Measurements from ENCODE around the gene ADSL. TPM values are rescaled to one million over a fixed set of nuclear protein-coding genes. Genes with fewer than 3 reads are reported as not detected.

Gene ADSL
- polyA plus RNA-seq, 1 of the 3 experiments (the other 2 are of a cell fraction): 79.7 TPM

DNA sequence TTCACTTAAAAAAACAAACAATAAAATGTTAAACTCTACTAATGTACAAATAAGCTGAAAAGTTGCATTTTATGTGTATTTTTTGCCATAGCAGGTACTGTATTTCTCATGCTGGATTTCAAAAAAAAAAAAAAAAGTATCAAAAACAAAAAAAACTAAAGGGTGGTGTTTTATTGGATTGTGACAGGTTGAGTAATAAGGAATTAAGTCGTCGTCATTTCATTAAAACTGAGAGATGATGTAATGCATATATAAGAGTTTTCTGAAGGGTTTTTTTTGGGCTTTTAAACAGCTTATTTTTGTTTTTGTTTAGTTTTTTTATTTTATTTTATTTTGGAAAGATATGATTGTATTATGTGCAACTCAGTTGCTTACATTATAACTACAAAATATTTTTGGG lies 10.9 kb upstream of the ADSL start:
- DNase-seq: no peak
- TF ChIP-seq SIN3A (IDR thresholded peaks at IDR 0.05; ENCODE audit: borderline replicate concordance, low read depth, low read length) (no peak), JUND (IDR thresholded peaks at IDR 0.05) (no peak), TAF1 (IDR thresholded peaks at IDR 0.05; ENCODE audit: borderline replicate concordance, low read depth, low read length) (no peak), FOXJ3 (CRISPR knock-in tag; IDR thresholded peaks at IDR 0.05) (no peak), POLR2AphosphoS5 (IDR thresholded peaks at IDR 0.05; ENCODE audit: low read depth, low read length) (no peak), CHD2 (IDR thresholded peaks at IDR 0.05; ENCODE audit: low read length, partially characterized antibody) (no peak), NFIC (IDR thresholded peaks at IDR 0.05; ENCODE audit: borderline replicate concordance) (no peak), RCOR1 (IDR thresholded peaks at IDR 0.05; ENCODE audit: low read length) (no peak), GATA2 (CRISPR knock-in tag; IDR thresholded peaks at IDR 0.05) (no peak), SMC3 (IDR thresholded peaks at IDR 0.05; ENCODE audit: low read depth, low read length) (no peak), RAD21 (IDR thresholded peaks at IDR 0.05; ENCODE audit: low read length) (no peak), TCF12 (IDR thresholded peaks at IDR 0.05) (no peak), EP300 (IDR thresholded peaks at IDR 0.05; ENCODE audit: borderline replicate concordance in 1 of 2, low read depth in 1 of 2, low read length in 1 of 2) (no peak)
- TF ChIP-seq, protein P1, sequence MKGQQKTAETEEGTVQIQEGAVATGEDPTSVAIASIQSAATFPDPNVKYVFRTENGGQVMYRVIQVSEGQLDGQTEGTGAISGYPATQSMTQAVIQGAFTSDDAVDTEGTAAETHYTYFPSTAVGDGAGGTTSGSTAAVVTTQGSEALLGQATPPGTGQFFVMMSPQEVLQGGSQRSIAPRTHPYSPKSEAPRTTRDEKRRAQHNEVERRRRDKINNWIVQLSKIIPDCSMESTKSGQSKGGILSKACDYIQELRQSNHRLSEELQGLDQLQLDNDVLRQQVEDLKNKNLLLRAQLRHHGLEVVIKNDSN (IDR thresholded peaks at IDR 0.05; ENCODE audit: borderline replicate concordance, low read depth): no peak
- TF ChIP-seq, protein P2, sequence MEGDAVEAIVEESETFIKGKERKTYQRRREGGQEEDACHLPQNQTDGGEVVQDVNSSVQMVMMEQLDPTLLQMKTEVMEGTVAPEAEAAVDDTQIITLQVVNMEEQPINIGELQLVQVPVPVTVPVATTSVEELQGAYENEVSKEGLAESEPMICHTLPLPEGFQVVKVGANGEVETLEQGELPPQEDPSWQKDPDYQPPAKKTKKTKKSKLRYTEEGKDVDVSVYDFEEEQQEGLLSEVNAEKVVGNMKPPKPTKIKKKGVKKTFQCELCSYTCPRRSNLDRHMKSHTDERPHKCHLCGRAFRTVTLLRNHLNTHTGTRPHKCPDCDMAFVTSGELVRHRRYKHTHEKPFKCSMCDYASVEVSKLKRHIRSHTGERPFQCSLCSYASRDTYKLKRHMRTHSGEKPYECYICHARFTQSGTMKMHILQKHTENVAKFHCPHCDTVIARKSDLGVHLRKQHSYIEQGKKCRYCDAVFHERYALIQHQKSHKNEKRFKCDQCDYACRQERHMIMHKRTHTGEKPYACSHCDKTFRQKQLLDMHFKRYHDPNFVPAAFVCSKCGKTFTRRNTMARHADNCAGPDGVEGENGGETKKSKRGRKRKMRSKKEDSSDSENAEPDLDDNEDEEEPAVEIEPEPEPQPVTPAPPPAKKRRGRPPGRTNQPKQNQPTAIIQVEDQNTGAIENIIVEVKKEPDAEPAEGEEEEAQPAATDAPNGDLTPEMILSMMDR (IDR thresholded peaks at IDR 0.05): no peak
- TF ChIP-seq, protein P3, sequence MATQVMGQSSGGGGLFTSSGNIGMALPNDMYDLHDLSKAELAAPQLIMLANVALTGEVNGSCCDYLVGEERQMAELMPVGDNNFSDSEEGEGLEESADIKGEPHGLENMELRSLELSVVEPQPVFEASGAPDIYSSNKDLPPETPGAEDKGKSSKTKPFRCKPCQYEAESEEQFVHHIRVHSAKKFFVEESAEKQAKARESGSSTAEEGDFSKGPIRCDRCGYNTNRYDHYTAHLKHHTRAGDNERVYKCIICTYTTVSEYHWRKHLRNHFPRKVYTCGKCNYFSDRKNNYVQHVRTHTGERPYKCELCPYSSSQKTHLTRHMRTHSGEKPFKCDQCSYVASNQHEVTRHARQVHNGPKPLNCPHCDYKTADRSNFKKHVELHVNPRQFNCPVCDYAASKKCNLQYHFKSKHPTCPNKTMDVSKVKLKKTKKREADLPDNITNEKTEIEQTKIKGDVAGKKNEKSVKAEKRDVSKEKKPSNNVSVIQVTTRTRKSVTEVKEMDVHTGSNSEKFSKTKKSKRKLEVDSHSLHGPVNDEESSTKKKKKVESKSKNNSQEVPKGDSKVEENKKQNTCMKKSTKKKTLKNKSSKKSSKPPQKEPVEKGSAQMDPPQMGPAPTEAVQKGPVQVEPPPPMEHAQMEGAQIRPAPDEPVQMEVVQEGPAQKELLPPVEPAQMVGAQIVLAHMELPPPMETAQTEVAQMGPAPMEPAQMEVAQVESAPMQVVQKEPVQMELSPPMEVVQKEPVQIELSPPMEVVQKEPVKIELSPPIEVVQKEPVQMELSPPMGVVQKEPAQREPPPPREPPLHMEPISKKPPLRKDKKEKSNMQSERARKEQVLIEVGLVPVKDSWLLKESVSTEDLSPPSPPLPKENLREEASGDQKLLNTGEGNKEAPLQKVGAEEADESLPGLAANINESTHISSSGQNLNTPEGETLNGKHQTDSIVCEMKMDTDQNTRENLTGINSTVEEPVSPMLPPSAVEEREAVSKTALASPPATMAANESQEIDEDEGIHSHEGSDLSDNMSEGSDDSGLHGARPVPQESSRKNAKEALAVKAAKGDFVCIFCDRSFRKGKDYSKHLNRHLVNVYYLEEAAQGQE (IDR thresholded peaks at IDR 0.05; ENCODE audit: low read depth, low read length): no peak
- TF ChIP-seq, protein P4, sequence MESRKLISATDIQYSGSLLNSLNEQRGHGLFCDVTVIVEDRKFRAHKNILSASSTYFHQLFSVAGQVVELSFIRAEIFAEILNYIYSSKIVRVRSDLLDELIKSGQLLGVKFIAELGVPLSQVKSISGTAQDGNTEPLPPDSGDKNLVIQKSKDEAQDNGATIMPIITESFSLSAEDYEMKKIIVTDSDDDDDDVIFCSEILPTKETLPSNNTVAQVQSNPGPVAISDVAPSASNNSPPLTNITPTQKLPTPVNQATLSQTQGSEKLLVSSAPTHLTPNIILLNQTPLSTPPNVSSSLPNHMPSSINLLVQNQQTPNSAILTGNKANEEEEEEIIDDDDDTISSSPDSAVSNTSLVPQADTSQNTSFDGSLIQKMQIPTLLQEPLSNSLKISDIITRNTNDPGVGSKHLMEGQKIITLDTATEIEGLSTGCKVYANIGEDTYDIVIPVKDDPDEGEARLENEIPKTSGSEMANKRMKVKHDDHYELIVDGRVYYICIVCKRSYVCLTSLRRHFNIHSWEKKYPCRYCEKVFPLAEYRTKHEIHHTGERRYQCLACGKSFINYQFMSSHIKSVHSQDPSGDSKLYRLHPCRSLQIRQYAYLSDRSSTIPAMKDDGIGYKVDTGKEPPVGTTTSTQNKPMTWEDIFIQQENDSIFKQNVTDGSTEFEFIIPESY (IDR thresholded peaks at IDR 0.05; ENCODE audit: borderline replicate concordance, low read depth): no peak
- TF ChIP-seq, protein P5, sequence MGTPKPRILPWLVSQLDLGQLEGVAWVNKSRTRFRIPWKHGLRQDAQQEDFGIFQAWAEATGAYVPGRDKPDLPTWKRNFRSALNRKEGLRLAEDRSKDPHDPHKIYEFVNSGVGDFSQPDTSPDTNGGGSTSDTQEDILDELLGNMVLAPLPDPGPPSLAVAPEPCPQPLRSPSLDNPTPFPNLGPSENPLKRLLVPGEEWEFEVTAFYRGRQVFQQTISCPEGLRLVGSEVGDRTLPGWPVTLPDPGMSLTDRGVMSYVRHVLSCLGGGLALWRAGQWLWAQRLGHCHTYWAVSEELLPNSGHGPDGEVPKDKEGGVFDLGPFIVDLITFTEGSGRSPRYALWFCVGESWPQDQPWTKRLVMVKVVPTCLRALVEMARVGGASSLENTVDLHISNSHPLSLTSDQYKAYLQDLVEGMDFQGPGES (IDR thresholded peaks at IDR 0.05; ENCODE audit: low read depth, low read length): no peak
- POLR2A ChIA-PET: no interaction called here

More for the DNA sequence above, 10.9 kb upstream of the ADSL start:
- Histone ChIP-seq H3K36me3 (replicated peaks in 1 of 2; ENCODE audit: control insufficient read depth in 1 of 2, insufficient read depth in 2 of 2, low read length in 1 of 2) (no peaks in the 10 kb centered on the region), H3K4me2 (no peak overlapping the region), H3K79me2 (ENCODE audit: insufficient read depth) (no peaks in the 10 kb centered on the region), H3K9me3 (no peaks in the 10 kb centered on the region), H3K4me1 (ENCODE audit: control insufficient read depth in 1 of 2, insufficient read depth in 2 of 2, low read depth in 1 of 2, low read length in 1 of 2) (peaks cover 0 to 13% of the 10 kb centered on the region in 2 experiments; a peak in 3 of 4 replicates), H3K4me3 (ENCODE audit: low read depth in 2 of 2, low read length in 1 of 2) (no peak overlapping the region), H4K20me1 (ENCODE audit: insufficient read depth) (no peaks in the 10 kb centered on the region), H3K27ac (ENCODE audit: low read depth in 2 of 2, low read length in 1 of 2) (no peak overlapping the region), H3K27me3 (ENCODE audit: insufficient read depth) (no peaks in the 10 kb centered on the region), H3K9ac (no peak overlapping the region), H3K9me2 (no peaks in the 10 kb centered on the region), H2AFZ (ENCODE audit: low read depth) (no peak overlapping the region), H3F3A (replicated peaks; ENCODE audit: insufficient read depth) (no peaks in the 10 kb centered on the region)
- CTCF ChIA-PET: no interaction called here
- WGBS (ENCODE audit: low lambda C conversion rate): 78% methylated on average over 2 of the region's 2 CpGs

Measured in SK-N-SH (cell line).